GM21360 (cell line): ENCODE measurements around the gene MYADML2.

Source experiments
- ATAC-seq: cut with Tn5 transposase; IDR thresholded peaks from one replicate; pipeline ENCODE4 v1.9.1; 2021; ENCODE audit warnings: mild to moderate bottlenecking, moderate library complexity; ENCODE audit not compliant: unreplicated experiment

The MYADML2 gene

GRCh38 chr17:81940538-81941483 lies 6.2 kb downstream of the MYADML2 start:
- no peak for ATAC-seq

- no peak for ATAC-seq
Measured at GRCh38 chr17:81939881-81940385, 7.1 kb downstream of the MYADML2 start.

GRCh38 chr17:81939218-81939617 lies 7.8 kb downstream of the MYADML2 start:
- no peak for ATAC-seq

GRCh38 chr17:81935709-81936084 lies 11.3 kb downstream of the MYADML2 start:
- no peak for ATAC-seq

- ATAC-seq = no peak
Measured at GRCh38 chr17:81934850-81935708, 12.0 kb downstream of the MYADML2 start.

- ATAC-seq = no peak
Measured at GRCh38 chr17:81934098-81934757, 12.8 kb downstream of the MYADML2 start.

GRCh38 chr17:81933178-81933699 lies 13.8 kb downstream of the MYADML2 start:
- no peak for ATAC-seq

GRCh38 chr17:81932333-81932983 lies 14.6 kb downstream of the MYADML2 start:
- no peak for ATAC-seq

- ATAC-seq = no peak
Measured at GRCh38 chr17:81931557-81932332, 15.3 kb downstream of the MYADML2 start.

- no peak for ATAC-seq
Measured at GRCh38 chr17:81931189-81931556, 15.9 kb downstream of the MYADML2 start.

GRCh38 chr17:81930142-81931125 lies 16.6 kb downstream of the MYADML2 start:
- ATAC-seq = no peak

GRCh38 chr17:81929253-81930141 lies 17.5 kb downstream of the MYADML2 start:
- no peak for ATAC-seq

- no peak for ATAC-seq
Measured at GRCh38 chr17:81928544-81929252, 18.3 kb downstream of the MYADML2 start.

GRCh38 chr17:81927653-81928543 lies 19.1 kb downstream of the MYADML2 start, which contains the start of gene MAFG:
Gene MAFG, minus strand, starts transcription at chr17:81927735. Its CDS starts 4,550 bp downstream, at chr17:81923185.
- ATAC-seq = peak; percentile 52

GRCh38 chr17:81927152-81927652 lies 19.8 kb downstream of the MYADML2 start:
- ATAC-seq = peak; percentile 3
